H9 (cell line): ENCODE measurements around the gene DDC. TPM values are rescaled to one million over a fixed set of nuclear protein-coding genes. Genes with fewer than 3 reads are reported as not detected.
"Not testable (repeated sequence)": the region's sequence is repeated elsewhere in the genome, so short reads cannot be mapped to it uniquely, and the experiment has no call there.

Experiments used
- DNase-seq: peaks from one replicate; pipeline ENCODE4 v3.0.0-alpha.2; 2017
- H2AFZ ChIP-seq: one replicate; pipeline ENCODE4 v1.6.1; 2013; ENCODE audit warnings: mild to moderate bottlenecking, low read length, control low read depth, moderate library complexity
- H2AK5ac ChIP-seq: 2 replicates; pipeline ENCODE4 v1.6.1; 2013; ENCODE audit warnings: low read length, control low read depth, mixed read lengths; ENCODE audit not compliant: insufficient read length
- H2BK120ac ChIP-seq: one replicate; pipeline ENCODE4 v1.6.1; 2013; ENCODE audit warnings: low read depth, mild to moderate bottlenecking, low read length, control low read depth, inconsistent platforms; ENCODE audit not compliant: poor library complexity, severe bottlenecking
- H2BK12ac ChIP-seq: 2 replicates; pipeline ENCODE4 v1.6.1; 2013; ENCODE audit warnings: low read length, control low read depth, mixed read lengths, low read depth; ENCODE audit not compliant: insufficient read length
- H2BK15ac ChIP-seq: 2 replicates; pipeline ENCODE4 v1.6.1; 2013; ENCODE audit warnings: low read depth, low read length, control low read depth
- H2BK20ac ChIP-seq: one replicate; pipeline ENCODE4 v1.6.1; 2013; ENCODE audit warnings: low read depth, mild to moderate bottlenecking, low read length, control low read depth, inconsistent platforms; ENCODE audit not compliant: poor library complexity, severe bottlenecking
- H2BK5ac ChIP-seq: 2 replicates; pipeline ENCODE4 v1.6.1; 2013; ENCODE audit warnings: low read length, control low read depth, mixed read lengths; ENCODE audit not compliant: insufficient read length
- H3K14ac ChIP-seq: 2 replicates; pipeline ENCODE4 v1.6.1; 2013; ENCODE audit warnings: low read length, control low read depth; ENCODE audit not compliant: insufficient read depth
- H3K18ac ChIP-seq: 2 replicates; pipeline ENCODE4 v1.6.1; 2013; ENCODE audit warnings: low read depth, mild to moderate bottlenecking, mixed read lengths, low read length, control low read depth; ENCODE audit not compliant: insufficient read length
- H3K23ac ChIP-seq: 2 replicates; pipeline ENCODE4 v1.6.1; 2013; ENCODE audit warnings: low read length, control low read depth, mixed read lengths, low read depth; ENCODE audit not compliant: insufficient read length
- H3K23me2 ChIP-seq: 2 replicates; pipeline ENCODE4 v1.6.1; 2013; ENCODE audit warnings: low read depth, mild to moderate bottlenecking, mixed read lengths, low read length, control low read depth; ENCODE audit not compliant: insufficient read length, poor library complexity, severe bottlenecking
- H3K27ac ChIP-seq: 2 replicates; pipeline ENCODE4 v1.5.1; 2013; ENCODE audit warnings: low read length, control low read depth, mixed read lengths, low read depth; ENCODE audit not compliant: insufficient read length
- H3K27me3 ChIP-seq: 2 replicates; pipeline ENCODE4 v1.6.1; 2013; ENCODE audit warnings: low read length, control low read depth, inconsistent platforms; ENCODE audit not compliant: insufficient read depth
- H3K4ac ChIP-seq: 2 replicates; pipeline ENCODE4 v1.6.1; 2013; ENCODE audit warnings: low read depth, mild to moderate bottlenecking, control low read depth, inconsistent platforms, low read length, moderate library complexity
- H3K4me1 ChIP-seq: 2 replicates; pipeline ENCODE4 v1.6.1; 2013; ENCODE audit warnings: low read length, control low read depth, inconsistent platforms; ENCODE audit not compliant: insufficient read depth
- H3K4me2 ChIP-seq: 2 replicates; pipeline ENCODE4 v1.6.1; 2013; ENCODE audit warnings: low read length, control low read depth, mixed read lengths; ENCODE audit not compliant: insufficient read length, insufficient read depth
- H3K56ac ChIP-seq: 2 replicates; pipeline ENCODE4 v1.6.1; 2013; ENCODE audit warnings: low read depth, mild to moderate bottlenecking, mixed read lengths, low read length, control low read depth; ENCODE audit not compliant: insufficient read length
- H3K79me1 ChIP-seq: 2 replicates; pipeline ENCODE4 v1.6.1; 2013; ENCODE audit warnings: low read depth, mild to moderate bottlenecking, moderate library complexity, low read length, control low read depth, inconsistent platforms; ENCODE audit not compliant: insufficient read depth, poor library complexity, severe bottlenecking
- H3K79me2 ChIP-seq: 2 replicates; pipeline ENCODE4 v1.6.1; 2013; ENCODE audit warnings: low read length, control low read depth, inconsistent platforms; ENCODE audit not compliant: insufficient read depth
- H3K9ac ChIP-seq: 2 replicates; pipeline ENCODE4 v1.6.1; 2013; ENCODE audit warnings: low read length, control low read depth, mixed read lengths; ENCODE audit not compliant: insufficient read length; ENCODE audit errors: extremely low read depth
- H3K9me3 ChIP-seq: one replicate; pipeline ENCODE4 v1.6.1; 2013; ENCODE audit warnings: low read depth, low read length, inconsistent platforms; ENCODE audit not compliant: control insufficient read depth
- H3T11ph ChIP-seq: one replicate; pipeline ENCODE4 v1.6.1; 2013; ENCODE audit warnings: mild to moderate bottlenecking, low read length, control low read depth, inconsistent platforms
- H4K20me1 ChIP-seq: one replicate; pipeline ENCODE4 v1.6.1; 2013; ENCODE audit not compliant: control insufficient read depth, insufficient read length, insufficient read depth
- H4K5ac ChIP-seq: 2 replicates; pipeline ENCODE4 v1.6.1; 2013; ENCODE audit warnings: low read depth, mild to moderate bottlenecking, mixed read lengths, low read length, control low read depth; ENCODE audit not compliant: insufficient read length
- H4K8ac ChIP-seq: replicated peaks from 2 replicates; pipeline ENCODE4 v1.6.1; 2013; ENCODE audit warnings: low read length, control low read depth, mixed read lengths, low read depth; ENCODE audit not compliant: insufficient read length
- H4K91ac ChIP-seq: 2 replicates; pipeline ENCODE4 v1.6.1; 2013; ENCODE audit warnings: low read depth, mild to moderate bottlenecking, moderate library complexity, mixed read lengths, low read length, control low read depth; ENCODE audit not compliant: insufficient read length
- H3K27ac Mint-ChIP-seq, 3 experiments: 2 replicates in 2 of 3; 3 replicates in 1 of 3; pipeline ENCODE4 v1.8.0; 2020 to 2021; ENCODE audit warnings: mixed read lengths in 3 of 3, mild to moderate bottlenecking in 1 of 3, moderate library complexity in 1 of 3
- H3K27me3 Mint-ChIP-seq: 2 replicates; pipeline ENCODE4 v1.8.0; 2021; ENCODE audit warnings: low read depth, mild to moderate bottlenecking, moderate library complexity, mixed read lengths
- H3K36me3 Mint-ChIP-seq, 3 experiments: 2 replicates in 2 of 3; 3 replicates in 1 of 3; pipeline ENCODE4 v1.8.0; 2020 to 2021; ENCODE audit warnings: low read depth in 3 of 3, mixed read lengths in 3 of 3; ENCODE audit not compliant: insufficient read depth in 1 of 3
- H3K4me1 Mint-ChIP-seq, 2 experiments: 2 replicates each; pipeline ENCODE4 v1.8.0; 2020; ENCODE audit warnings: mixed read lengths in 2 of 2
- H3K4me3 Mint-ChIP-seq, 2 experiments: 2 replicates in 1 of 2; 3 replicates in 1 of 2; pipeline ENCODE4 v1.8.0; 2020 to 2021; ENCODE audit warnings: mild to moderate bottlenecking in 2 of 2, mixed read lengths in 2 of 2, moderate library complexity in 1 of 2
- H3K9me3 Mint-ChIP-seq, 2 experiments: 2 replicates in 1 of 2; 3 replicates in 1 of 2; pipeline ENCODE4 v1.8.0; 2020; ENCODE audit warnings: mild to moderate bottlenecking in 2 of 2, mixed read lengths in 2 of 2, moderate library complexity in 1 of 2
- CTCF ChIP-seq: fragments of 200-600 bp; sonication (generic); conservative IDR thresholded peaks from 3 replicates; pipeline ENCODE4 v1.8.0; 2021; ENCODE audit warnings: antibody characterized with exemption, mild to moderate bottlenecking
- WGBS: extraction: QIAGEN DNeasy Blood & Tissue Kit; methylation state at CpG from one replicate; pipeline ENCODE4 v1.1.7; 2013; ENCODE audit warnings: missing lambda C conversion rate, low lambda C conversion rate, mixed read lengths; ENCODE audit not compliant: insufficient read length; ENCODE audit errors: extremely low coverage; 5-methylcytosine and 5-hydroxymethylcytosine counted together
- total RNA-seq: library from RNA; stranded (reverse); gene quantifications from 2 replicates; pipeline ENCODE4 v1.2.1, GENCODE V29; 2021

The DDC gene
- total RNA-seq, 1 experiment from 2014 or later, result not detected

DNA sequence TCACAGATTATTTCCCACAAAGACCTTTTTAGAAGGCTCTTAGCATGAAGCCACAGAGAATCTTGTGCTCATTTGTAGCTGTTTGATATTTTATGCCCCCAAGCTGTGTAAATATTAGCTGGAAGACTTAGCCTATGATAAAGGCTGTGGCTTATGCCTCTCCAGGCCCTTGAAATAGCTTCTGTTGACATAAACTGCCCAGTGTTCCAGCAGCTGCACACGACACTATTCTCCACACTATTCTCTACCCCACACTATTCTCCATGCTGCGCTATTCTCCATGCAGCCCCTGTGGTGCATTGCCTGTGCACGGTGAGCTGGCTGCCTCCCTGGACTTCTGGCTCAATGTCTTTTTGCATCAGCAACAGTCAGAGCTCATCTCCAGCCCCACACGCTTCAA is 13.1 kb downstream of the DDC start:
- no peak overlapping the region for H4K5ac ChIP-seq
- H3K27ac ChIP-seq, result no peak overlapping the region
- Mint-ChIP-seq H3K27ac (no peak overlapping the region), H3K9me3 (no peaks in the 10 kb centered on the region; a peak in 2 of 5 replicates), H3K4me3 (no peak overlapping the region), H3K27me3 (no peaks in the 10 kb centered on the region; the same call in none of the 2 replicates), H3K36me3 (no peaks in the 10 kb centered on the region), H3K4me1 (peaks cover 18 to 34% of the 10 kb centered on the region in 2 experiments)
- H2BK15ac ChIP-seq, result no peak overlapping the region
- no peaks in the 10 kb centered on the region for H3K79me1 ChIP-seq
- DNase-seq, result no peak
- no peak for TF ChIP-seq CTCF
- H2BK12ac ChIP-seq, result no peak overlapping the region
- WGBS, result no CpG with 5 or more reads among the region's 4 CpGs
- H3K4ac ChIP-seq, result no peak overlapping the region
- H3T11ph ChIP-seq, result no peak overlapping the region
- H3K56ac ChIP-seq, result no peak overlapping the region
- no peaks in the 10 kb centered on the region for H3K27me3 ChIP-seq
- no peak overlapping the region for H3K23ac ChIP-seq
- H3K9ac ChIP-seq, result no peak overlapping the region
- H4K20me1 ChIP-seq, result no peaks in the 10 kb centered on the region
- H4K8ac ChIP-seq, result no peak overlapping the region
- H3K79me2 ChIP-seq, result no peaks in the 10 kb centered on the region
- H2BK20ac ChIP-seq, result no peak overlapping the region
- peaks cover 3% of the 10 kb centered on the region; the same call in 1 of the 2 replicates for H3K4me1 ChIP-seq
- no peaks in the 10 kb centered on the region for H3K23me2 ChIP-seq
- no peak overlapping the region for H3K4me2 ChIP-seq
- H3K9me3 ChIP-seq, result no peaks in the 10 kb centered on the region
- no peak overlapping the region for H3K14ac ChIP-seq
- H2BK5ac ChIP-seq, result no peak overlapping the region
- H2AFZ ChIP-seq, result no peak overlapping the region
- no peak overlapping the region for H4K91ac ChIP-seq
- H2AK5ac ChIP-seq, result no peak overlapping the region
- no peak overlapping the region for H2BK120ac ChIP-seq
- H3K18ac ChIP-seq, result no peak overlapping the region

- not testable (repeated sequence) for H2BK12ac ChIP-seq, H3K14ac ChIP-seq, H4K91ac ChIP-seq, H4K8ac ChIP-seq, H2BK20ac ChIP-seq, H3K18ac ChIP-seq, DNase-seq, H2BK15ac ChIP-seq, H3K56ac ChIP-seq, H4K5ac ChIP-seq, H3K4me2 ChIP-seq, H2BK5ac ChIP-seq, H3K9ac ChIP-seq, H3K27ac Mint-ChIP-seq, H2AK5ac ChIP-seq, H3T11ph ChIP-seq, H3K23ac ChIP-seq, H2BK120ac ChIP-seq, H3K4me1 Mint-ChIP-seq, H3K4me1 ChIP-seq, H3K79me2 ChIP-seq, H2AFZ ChIP-seq, H3K4me3 Mint-ChIP-seq, H3K9me3 Mint-ChIP-seq, H3K23me2 ChIP-seq, H4K20me1 ChIP-seq, H3K27ac ChIP-seq, H3K36me3 Mint-ChIP-seq, H3K27me3 Mint-ChIP-seq, H3K27me3 ChIP-seq, H3K79me1 ChIP-seq, H3K4ac ChIP-seq, H3K9me3 ChIP-seq
- whole genome bisulfite sequencing, result no CpG with 5 or more reads among the region's 4 CpGs
These were observed 19.6 kb downstream of the DDC start for GRCh38 chr7:50545613-50546012.
